Erythroblast (primary cell): Measurements from ENCODE around the gene NOL12.

Experiments used
- GATA1 ChIP-seq: IDR thresholded peaks from 2 replicates; pipeline ENCODE4 v1.6.1; 2011; ENCODE audit warnings: low read depth, mild to moderate bottlenecking, control low read depth, low read length, moderate library complexity
- POLR2A ChIP-seq: IDR thresholded peaks from 2 replicates; pipeline ENCODE4 v1.6.1; 2011; ENCODE audit warnings: mild to moderate bottlenecking, low read length

DNA sequence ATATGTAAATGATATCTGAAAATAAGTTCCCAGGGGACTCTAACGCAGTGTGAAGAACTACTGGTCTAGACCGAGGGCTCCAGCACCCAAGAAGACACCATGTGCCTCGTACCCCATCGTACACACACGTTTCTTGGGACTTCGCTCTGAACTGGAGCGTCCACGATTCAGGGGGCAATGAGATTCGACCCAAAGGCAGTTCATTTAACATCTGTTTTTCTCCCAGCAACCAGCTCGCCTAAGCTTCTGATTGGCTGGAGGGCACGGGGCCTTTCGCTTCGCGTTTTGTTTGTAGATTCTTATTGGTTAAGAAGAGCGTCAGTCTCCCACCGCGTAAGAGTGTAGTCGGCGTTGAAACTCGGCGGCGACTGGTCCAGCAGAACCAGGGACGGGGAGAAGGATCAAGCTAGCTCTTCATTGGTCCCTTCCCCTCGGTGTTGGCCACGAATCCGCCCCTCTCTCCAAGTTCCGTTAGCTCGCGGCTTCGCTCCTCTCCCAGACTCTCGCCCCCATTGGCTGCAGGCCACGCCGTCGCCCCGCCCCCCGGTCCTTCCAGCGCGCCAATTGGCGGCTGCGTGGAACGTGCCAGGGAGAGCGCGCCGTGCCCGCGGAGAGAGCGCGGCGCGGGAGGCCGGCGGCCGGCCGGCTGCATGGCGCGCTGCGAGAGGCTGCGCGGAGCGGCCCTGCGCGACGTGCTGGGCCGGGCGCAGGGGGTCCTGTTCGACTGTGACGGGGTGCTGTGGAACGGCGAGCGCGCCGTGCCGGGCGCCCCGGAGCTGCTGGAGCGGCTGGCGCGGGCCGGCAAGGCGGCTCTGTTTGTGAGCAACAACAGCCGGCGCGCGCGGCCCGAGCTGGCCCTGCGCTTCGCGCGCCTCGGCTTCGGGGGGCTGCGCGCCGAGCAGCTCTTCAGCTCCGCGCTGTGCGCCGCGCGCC is 27.7 kb upstream of the NOL12 start, which contains the start of gene PDXP:
- TF ChIP-seq POLR2A (peak; percentile 78), GATA1 (no peak)
